HG03575 (cell line): Measurements from ENCODE around the gene HIPK4.
A peak's percentile ranks its signal among the peaks of the same experiment; 100 is the strongest.
"Not testable (repeated sequence)": the region's sequence is repeated elsewhere in the genome, so short reads cannot be mapped to it uniquely, and the experiment has no call there.

Experiments used
- ATAC-seq: cut with Tn5 transposase; IDR thresholded peaks from one replicate; pipeline ENCODE4 v1.9.1; 2021; ENCODE audit not compliant: unreplicated experiment, insufficient number of reproducible peaks, low FRiP score; ENCODE audit errors: extremely low read depth

Gene HIPK4

DNA sequence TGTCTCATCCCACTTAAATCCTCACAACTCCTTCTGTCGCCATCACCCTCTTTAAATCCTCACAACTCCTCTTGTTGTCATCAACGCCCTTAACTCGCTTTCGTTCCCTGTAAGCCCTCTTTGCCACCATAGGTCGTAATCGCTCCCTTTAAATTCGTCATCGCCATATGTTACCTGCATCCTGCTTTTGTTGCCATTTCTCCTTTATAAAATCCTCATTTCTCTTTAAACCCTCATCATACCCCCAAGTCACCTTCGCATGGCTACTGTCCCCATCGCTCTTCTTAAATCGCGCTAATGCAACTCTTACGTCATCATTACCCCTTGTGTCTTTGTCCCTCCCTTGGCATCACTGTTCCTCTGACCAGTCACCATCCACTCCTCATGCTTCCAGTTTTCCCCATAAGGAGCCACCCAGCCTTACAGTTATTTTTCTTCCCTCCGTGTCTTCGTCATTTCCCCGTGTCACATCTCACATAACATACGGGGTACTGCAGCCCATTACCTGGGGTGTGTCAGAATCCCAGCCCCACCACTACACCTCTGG lies 40.9 kb downstream of the HIPK4 start:
- ATAC-seq: no peak

- ATAC-seq: peak; percentile 48
Measured at GRCh38 chr19:40348125-40348913, 41.7 kb downstream of the HIPK4 start, which contains the start of the genes C19orf47 and PLD3. TSS of gene C19orf47 (minus strand) at chr19:40348397. CDS start at chr19:40341857, 6,540 bp downstream. TSS of gene PLD3 (plus strand) at chr19:40348695. CDS start at chr19:40366484, 17,789 bp downstream.

- ATAC-seq: no peak
Measured at GRCh38 chr19:40344422-40344821, 45.6 kb downstream of the HIPK4 start.

DNA sequence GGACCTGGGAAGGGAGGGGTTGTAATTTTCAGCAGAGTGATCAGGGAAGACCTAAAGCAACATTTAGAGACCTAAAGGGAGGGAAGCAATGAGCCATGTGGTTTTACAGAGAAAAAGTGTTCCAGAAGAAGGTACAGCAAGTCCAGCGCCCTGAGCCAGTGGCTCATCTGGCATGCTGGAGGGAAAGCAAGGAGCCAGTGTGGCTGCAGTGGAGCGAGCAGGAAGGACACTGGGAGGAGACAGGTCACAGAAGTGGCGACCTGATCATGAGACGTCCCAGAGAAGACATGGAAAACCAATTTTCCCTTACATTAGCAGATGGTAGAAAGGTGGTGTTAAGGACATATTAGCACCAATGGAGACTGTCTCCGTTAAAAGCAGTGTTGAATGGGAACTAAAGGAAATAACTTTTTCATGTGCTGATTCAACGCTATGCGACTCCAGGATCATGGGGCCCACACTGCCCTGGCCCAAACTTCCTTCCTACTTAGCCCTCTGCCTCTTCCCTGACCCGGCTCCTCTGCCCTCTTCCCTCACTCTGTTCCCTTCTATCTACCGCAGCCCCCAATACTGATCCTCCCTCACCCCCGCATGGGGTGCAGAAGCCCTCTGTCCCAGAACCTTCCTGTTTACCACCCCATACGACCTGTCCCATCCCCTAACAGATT lies 47.2 kb downstream of the HIPK4 start:
- ATAC-seq: no peak

DNA sequence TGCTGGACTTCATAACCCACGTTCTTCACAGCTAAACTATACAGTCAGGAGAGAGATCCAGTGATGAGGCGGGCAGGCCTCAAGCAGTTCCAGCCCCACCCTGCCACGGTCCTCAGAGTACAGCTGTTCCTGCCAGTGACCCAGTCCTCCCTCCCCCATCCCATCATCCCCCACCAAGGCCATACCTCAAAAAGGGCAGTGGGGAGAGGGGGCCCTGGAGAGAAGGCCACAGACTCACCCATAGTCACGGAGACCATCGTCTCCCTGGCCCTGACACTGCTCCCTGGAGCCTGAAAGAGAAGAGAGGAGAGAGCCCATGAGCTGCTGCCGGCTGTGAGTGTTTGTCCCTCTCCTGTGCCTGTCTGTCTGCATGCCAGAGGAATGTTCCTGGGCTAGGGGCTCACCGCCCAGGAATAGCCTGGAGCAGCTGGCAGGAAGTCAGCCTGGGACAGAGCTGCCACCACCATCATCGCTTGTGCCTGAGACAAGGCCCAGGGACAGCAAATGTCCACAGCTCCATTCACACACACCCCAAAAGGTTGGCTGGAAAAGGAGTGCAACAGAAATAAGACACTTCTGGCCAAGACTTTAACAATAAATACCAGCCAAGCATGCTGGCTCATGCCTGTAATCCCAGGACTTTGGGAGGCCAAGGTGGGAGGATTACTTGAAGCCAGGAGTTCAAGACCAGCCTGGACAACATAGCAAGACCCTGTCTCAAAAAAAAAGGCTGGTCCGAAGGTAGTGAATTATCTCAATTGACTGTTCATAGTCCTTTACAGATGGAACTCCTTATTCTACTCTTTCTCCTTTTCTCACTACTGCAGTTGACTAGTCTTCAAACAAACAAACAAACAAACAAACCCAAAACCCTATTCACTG lies 48.1 kb downstream of the HIPK4 start:
- ATAC-seq: no peak

DNA sequence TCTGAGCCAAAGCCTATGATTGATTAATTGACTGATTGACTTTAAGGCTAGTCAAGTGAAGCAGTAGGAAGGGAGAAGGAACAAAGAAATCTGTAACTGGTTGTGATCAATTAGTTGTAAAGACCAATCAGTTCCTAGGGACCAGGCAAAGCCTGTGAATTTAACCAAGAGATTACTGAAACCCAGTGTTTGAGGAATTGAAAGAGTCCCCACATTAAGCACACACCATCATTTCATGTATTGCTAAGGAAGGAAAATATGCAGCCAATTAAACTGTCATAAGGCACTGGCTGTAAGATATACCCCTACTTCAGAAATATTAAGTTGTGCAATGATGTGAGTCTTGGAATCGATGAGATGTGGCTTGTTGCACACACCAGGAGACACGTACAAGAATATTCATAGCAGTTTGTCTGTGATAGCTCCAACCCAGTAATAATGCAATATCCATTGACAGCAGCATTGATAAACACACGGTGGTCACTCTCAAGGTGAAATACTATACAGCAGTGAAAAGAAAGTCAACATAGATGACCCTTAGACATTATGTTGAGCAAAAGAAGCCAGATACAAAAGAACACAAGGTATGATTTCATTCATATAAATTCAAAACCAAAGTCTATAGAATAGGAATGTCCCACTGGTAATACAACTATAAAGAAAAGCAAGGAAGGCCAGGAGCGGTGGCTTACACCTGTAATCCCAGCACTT lies 50.8 kb downstream of the HIPK4 start:
- no peak for ATAC-seq

DNA sequence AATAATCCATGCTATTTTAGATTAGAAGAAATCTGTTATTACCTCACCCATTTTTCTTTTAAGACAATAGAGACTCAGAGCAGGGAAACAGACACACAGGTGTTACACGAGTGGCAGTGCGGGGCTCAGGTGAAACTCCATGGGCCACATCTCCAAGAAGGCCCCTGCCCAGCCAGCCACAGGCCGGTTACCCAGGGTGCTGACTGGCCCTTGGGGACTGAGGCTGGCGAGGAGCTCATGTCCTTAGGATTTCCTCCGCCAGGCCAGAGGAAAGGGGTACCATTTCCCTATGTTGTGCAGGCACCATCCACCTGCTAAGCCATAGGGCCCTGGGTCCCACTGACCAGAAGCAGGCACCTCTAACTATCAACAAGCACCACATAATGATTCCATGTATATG lies 52.4 kb downstream of the HIPK4 start:
- ATAC-seq: no peak

DNA sequence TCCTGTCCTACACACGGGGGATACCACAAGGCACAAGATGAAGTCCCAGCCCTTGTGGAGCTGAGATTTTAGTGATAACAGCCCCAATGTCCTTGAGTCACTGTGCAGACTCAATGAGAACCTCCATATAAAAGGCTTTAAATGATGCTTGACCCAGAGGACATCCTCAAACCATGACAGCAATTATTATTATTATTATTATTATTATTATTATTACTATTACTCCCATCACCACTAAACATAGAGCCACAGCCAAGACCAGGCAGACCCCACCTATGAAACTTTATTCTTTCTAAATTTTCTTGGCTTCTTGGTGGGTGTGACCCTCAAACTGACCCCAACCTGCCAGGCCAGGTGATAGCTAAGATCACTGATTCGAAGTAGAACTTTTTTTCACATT lies 52.9 kb downstream of the HIPK4 start:
- no peak for ATAC-seq

GRCh38 chr19:40336601-40336900 lies 53.4 kb downstream of the HIPK4 start:
- no peak for ATAC-seq

DNA sequence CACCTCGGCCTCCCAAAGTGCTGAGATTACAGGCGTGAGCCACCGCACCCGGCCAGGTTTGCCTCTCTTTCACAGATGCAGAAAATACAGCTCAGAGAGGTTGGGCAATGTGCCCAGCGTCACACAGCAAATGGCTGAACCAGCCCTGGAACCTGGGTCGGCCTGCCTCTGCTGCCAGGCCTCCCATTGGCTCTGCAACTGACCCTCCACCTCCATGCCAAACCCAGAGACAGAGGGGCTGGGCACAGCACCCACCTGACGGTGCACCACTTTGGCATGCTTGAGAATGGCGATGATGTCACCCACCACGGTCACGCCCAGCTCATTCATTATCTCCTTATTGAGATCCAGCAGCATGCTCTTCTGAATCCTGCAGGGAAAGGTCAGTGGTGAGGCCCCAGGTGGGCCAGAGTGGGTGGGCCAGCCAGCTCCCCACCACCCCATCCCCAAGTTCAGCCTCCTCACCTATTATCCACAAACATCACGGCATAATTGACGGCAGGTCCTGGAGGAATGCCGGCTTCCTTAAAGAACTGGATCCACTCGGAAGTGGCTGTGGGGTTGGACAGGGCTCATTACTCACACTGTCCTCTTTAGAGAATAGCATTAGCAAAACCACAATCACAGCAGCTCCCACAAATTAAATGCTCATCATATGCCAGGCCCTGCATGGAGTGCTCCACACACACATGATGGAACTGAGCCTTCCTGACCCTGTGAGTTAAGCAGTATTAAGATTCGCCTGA lies 54.0 kb downstream of the HIPK4 start:
- no peak for ATAC-seq

- ATAC-seq: no peak
Measured at GRCh38 chr19:40335101-40335500, 54.9 kb downstream of the HIPK4 start.

DNA sequence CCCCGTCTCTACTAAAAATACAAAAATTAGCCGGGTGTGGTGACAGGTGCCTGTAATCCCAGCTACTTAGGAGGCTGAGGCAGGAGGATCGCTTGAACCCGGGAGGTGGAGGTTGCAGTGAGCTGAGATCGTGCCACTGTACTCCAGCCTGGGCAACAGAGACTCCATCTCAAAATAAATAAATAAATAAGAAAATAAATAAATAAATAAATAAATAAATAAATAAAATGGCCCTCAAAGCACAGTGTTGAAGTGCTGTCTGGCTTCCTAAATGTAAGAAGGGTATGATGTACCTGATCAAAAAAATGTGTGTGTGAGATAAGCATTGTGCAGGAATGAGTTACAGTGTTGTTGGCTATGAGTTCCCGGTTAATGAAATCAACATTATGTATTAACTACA lies 56.9 kb downstream of the HIPK4 start:
- not testable (repeated sequence) for ATAC-seq

DNA sequence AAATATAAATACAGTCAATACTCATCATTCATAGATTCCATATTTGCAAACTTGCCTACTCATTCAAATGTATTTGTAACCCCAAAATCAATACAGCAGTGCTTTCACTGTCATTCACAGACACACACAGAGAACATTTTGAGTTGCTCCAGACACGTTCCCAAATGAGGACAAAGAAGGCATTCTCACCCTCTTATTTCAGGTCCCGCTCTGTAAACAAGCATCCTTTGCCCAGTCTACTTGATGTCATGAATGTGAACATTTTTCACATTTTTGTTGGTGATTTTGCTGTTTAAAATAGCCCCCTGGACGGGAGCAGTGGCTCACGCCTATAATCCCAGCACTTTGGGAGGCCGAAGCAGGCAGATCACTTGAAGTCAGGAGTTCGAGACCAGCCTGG lies 57.3 kb downstream of the HIPK4 start:
- no peak for ATAC-seq

DNA sequence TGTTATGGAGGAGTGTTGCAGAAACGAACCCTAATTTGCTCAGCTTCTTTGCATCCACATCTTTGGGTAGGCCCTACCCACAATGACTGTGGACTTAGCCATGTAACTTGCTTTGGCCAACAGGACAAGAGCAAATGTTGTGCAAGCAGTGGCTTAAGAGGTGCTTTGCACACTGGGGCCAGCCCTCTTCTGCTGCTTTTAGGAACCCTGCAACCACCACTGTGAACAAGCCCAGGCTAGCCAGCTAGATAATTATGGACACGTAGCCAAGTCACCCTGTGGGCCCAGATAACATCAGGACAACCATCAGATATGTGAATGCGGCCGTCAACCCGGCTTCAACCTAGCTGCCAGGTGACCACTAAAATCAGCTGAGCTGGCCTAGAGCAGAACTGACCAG lies 58.9 kb downstream of the HIPK4 start:
- no peak for ATAC-seq
